ENCODE measurements around the gene PLEKHH3. TPM values are rescaled to one million over a fixed set of nuclear protein-coding genes. Genes with fewer than 3 reads are reported as not detected.

Gene PLEKHH3
- total and polyA plus RNA-seq, 11 donors = 17.8 to 25.9 (median 21.3) TPM

- ATAC-seq = no peak
- TF ChIP-seq POLR2A (IDR thresholded peaks at IDR 0.05) (no peak), CTCF (IDR thresholded peaks at IDR 0.05) (no peak)
- H3K27ac ChIP-seq = peak overlapping the region in 11 of 12 donors; percentile 83 to 98 (median 96)
- intact Hi-C loops (cut with DNase I) = loop anchor here in 2 of 10 donors (5.0 to 10.0 kb wide), 2 partner anchors 56 to 59 kb away; no protein-coding TSS in a partner anchor
- H3K27me3 ChIP-seq = peaks cover 0 to 54% (median 0%) of the 10 kb centered on the region in 9 donors
- H3K4me3 ChIP-seq = peak overlapping the region in 10 of 12 donors; percentile 79 to 97 (median 94)
- 52 to 62% (median 57%) methylated on average over 21 to 30 of the region's 30 CpGs for WGBS, 4 donors
- DNase-seq = peak in 2 of 5 donors; percentile 24 to 64
- peaks cover 0 to 53% (median 48%) of the 10 kb centered on the region in 9 donors for H3K36me3 ChIP-seq
- H3K4me1 ChIP-seq = peaks cover 0 to 57% (median 37%) of the 10 kb centered on the region in 12 donors
- H3K9me3 ChIP-seq = no peaks in the 10 kb centered on the region
These were observed 3.4 kb downstream of the PLEKHH3 start for GRCh38 chr17:42673266-42673884.

- Histone ChIP-seq H3K9me3 (no peaks in the 10 kb centered on the region), H3K4me1 (peaks cover 0 to 62% (median 41%) of the 10 kb centered on the region in 12 donors), H3K36me3 (peaks cover 0 to 67% (median 56%) of the 10 kb centered on the region in 9 donors), H3K4me3 (no peak overlapping the region), H3K27ac (no peak overlapping the region), H3K27me3 (peaks cover 0 to 54% (median 0%) of the 10 kb centered on the region in 9 donors)
- no peak for ATAC-seq
- intact Hi-C loops (cut with DNase I) = loop anchor here in 2 of 10 donors (5.0 to 10.0 kb wide), 2 partner anchors 55 to 57 kb away; no protein-coding TSS in a partner anchor
- DNase-seq = peak in 1 of 5 donors; percentile 55
- WGBS, 4 donors = 82 to 85% (median 83%) methylated on average over 27 to 28 of the region's 28 CpGs
- TF ChIP-seq POLR2A (IDR thresholded peaks at IDR 0.05) (no peak), CTCF (IDR thresholded peaks at IDR 0.05) (no peak)
These were observed 4.8 kb downstream of the PLEKHH3 start for GRCh38 chr17:42672038-42672437.

GRCh38 chr17:42670789-42671657, 5.8 kb downstream of the PLEKHH3 start:
- Histone ChIP-seq H3K4me1 (peaks cover 0 to 70% (median 45%) of the 10 kb centered on the region in 12 donors), H3K4me3 (peak overlapping the region in 1 of 12 donors; percentile 38), H3K36me3 (peaks cover 0 to 77% (median 66%) of the 10 kb centered on the region in 9 donors), H3K27ac (peak overlapping the region in 1 of 12 donors; percentile 5), H3K9me3 (no peaks in the 10 kb centered on the region), H3K27me3 (peaks cover 0 to 52% (median 0%) of the 10 kb centered on the region in 9 donors)
- ATAC-seq (no peak), DNase-seq (peak in 2 of 5 donors; percentile 21 to 63)
- no peak for TF ChIP-seq CTCF (IDR thresholded peaks at IDR 0.05)
- no peak for TF ChIP-seq POLR2A (IDR thresholded peaks at IDR 0.05)
- intact Hi-C loops (cut with DNase I) = loop anchor here in 2 of 10 donors (5.0 to 10.0 kb wide), 2 partner anchors 54 to 56 kb away; no protein-coding TSS in a partner anchor
- 80 to 89% (median 88%) methylated on average over 50 of the region's 50 CpGs for WGBS, 4 donors
